MM.1S (cell line): ENCODE results near the gene CIT.

Experiments
- EZH2phosphoT487 ChIP-seq: fragments of 300-600 bp; sonication (generic); IDR thresholded peaks from 2 replicates; pipeline ENCODE4 v1.6.1; 2018; ENCODE audit warnings: antibody characterized with exemption, low read length
- TF ChIP-seq, protein P1 (sequence below): fragments of 300-600 bp; sonication (generic); IDR thresholded peaks from 2 replicates; pipeline ENCODE4 v1.5.1; 2016; ENCODE audit warnings: antibody characterized with exemption, low read length, mixed read lengths

DNA sequence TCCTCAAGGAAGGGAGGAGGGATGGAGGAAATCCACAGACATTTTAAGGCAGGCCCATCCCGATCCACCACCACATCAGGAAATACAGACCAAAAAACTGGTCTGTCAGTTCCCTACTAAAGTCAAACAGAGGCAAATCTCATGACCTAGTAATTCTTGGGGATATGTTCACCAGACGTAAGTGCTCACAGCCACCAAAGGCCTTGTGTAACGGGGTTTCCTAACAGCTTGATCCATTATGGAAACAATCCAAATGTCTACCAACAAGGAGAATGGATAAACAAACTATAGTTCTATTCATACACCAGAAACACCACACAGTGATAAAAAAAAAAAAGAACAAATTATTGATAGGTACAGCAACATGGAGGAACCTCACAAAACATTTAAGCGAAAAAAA is 136.3 kb downstream of the CIT start:
- TF ChIP-seq, protein P1, sequence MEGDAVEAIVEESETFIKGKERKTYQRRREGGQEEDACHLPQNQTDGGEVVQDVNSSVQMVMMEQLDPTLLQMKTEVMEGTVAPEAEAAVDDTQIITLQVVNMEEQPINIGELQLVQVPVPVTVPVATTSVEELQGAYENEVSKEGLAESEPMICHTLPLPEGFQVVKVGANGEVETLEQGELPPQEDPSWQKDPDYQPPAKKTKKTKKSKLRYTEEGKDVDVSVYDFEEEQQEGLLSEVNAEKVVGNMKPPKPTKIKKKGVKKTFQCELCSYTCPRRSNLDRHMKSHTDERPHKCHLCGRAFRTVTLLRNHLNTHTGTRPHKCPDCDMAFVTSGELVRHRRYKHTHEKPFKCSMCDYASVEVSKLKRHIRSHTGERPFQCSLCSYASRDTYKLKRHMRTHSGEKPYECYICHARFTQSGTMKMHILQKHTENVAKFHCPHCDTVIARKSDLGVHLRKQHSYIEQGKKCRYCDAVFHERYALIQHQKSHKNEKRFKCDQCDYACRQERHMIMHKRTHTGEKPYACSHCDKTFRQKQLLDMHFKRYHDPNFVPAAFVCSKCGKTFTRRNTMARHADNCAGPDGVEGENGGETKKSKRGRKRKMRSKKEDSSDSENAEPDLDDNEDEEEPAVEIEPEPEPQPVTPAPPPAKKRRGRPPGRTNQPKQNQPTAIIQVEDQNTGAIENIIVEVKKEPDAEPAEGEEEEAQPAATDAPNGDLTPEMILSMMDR, result no peak
- no peak for TF ChIP-seq EZH2phosphoT487
